ENCODE data around the gene RSRC1. TPM values are rescaled to one million over a fixed set of nuclear protein-coding genes. Genes with fewer than 3 reads are reported as not detected.

Gene RSRC1
- total RNA-seq, 1 experiment from 2014 or later: 37.9 TPM

GRCh38 chr3:158217992-158218391 lies 108.1 kb downstream of the RSRC1 start:
- Histone ChIP-seq H3K27ac (ENCODE audit: insufficient read length, low read depth, low read length) (no peak overlapping the region), H3K23me2 (ENCODE audit: insufficient read length, low read depth, low read length, poor library complexity, severe bottlenecking) (no peaks in the 10 kb centered on the region), H4K8ac (replicated peaks; ENCODE audit: insufficient read length, low read depth, low read length) (no peak overlapping the region), H2BK12ac (ENCODE audit: insufficient read length, low read depth, low read length) (no peak overlapping the region), H3K23ac (ENCODE audit: insufficient read length, low read depth, low read length) (no peak overlapping the region), H3K4me1 (ENCODE audit: insufficient read depth, low read length) (no peaks in the 10 kb centered on the region), H3K79me2 (ENCODE audit: insufficient read depth, low read length) (no peaks in the 10 kb centered on the region; the same call in 1 of the 2 replicates), H3K9me3 (ENCODE audit: control insufficient read depth, low read depth, low read length) (no peaks in the 10 kb centered on the region), H2AK5ac (ENCODE audit: insufficient read length, low read length) (no peak overlapping the region), H3K27me3 (ENCODE audit: insufficient read depth, low read length) (no peaks in the 10 kb centered on the region; the same call in 1 of the 2 replicates), H3K4ac (ENCODE audit: low read depth, low read length) (no peak overlapping the region), H4K20me1 (ENCODE audit: control insufficient read depth, insufficient read depth, insufficient read length) (no peaks in the 10 kb centered on the region), H4K5ac (ENCODE audit: insufficient read length, low read depth, low read length) (no peak overlapping the region), H3K18ac (ENCODE audit: insufficient read length, low read depth, low read length) (no peak overlapping the region), H2BK120ac (ENCODE audit: low read depth, low read length, poor library complexity, severe bottlenecking) (no peak overlapping the region), H3T11ph (ENCODE audit: low read length) (no peak overlapping the region), H3K79me1 (ENCODE audit: insufficient read depth, low read depth, low read length, poor library complexity, severe bottlenecking) (no peaks in the 10 kb centered on the region), H2BK20ac (ENCODE audit: low read depth, low read length, poor library complexity, severe bottlenecking) (no peak overlapping the region), H3K9ac (ENCODE audit: extremely low read depth, insufficient read length, low read length) (no peak overlapping the region), H3K56ac (ENCODE audit: insufficient read length, low read depth, low read length) (no peak overlapping the region), H2AFZ (ENCODE audit: low read length) (no peak overlapping the region), H3K4me2 (ENCODE audit: insufficient read depth, insufficient read length, low read length) (no peak overlapping the region), H2BK15ac (ENCODE audit: low read depth, low read length) (no peak overlapping the region), H2BK5ac (ENCODE audit: insufficient read length, low read length) (no peak overlapping the region), H3K14ac (ENCODE audit: insufficient read depth, low read length) (no peak overlapping the region), H4K91ac (ENCODE audit: insufficient read length, low read depth, low read length) (no peak overlapping the region)
- H3K9me3 Mint-ChIP-seq: no peaks in the 10 kb centered on the region
- no peak overlapping the region for H3K27ac Mint-ChIP-seq
- peaks cover 0 to 2% of the 10 kb centered on the region in 2 experiments; a peak in 1 of 4 replicates for H3K4me1 Mint-ChIP-seq
- no peaks in the 10 kb centered on the region for H3K27me3 Mint-ChIP-seq (ENCODE audit: low read depth)
- no peak for DNase-seq
- no CpG with 5 or more reads among the region's 3 CpGs for WGBS (ENCODE audit: extremely low coverage, insufficient read length, low lambda C conversion rate)
- TF ChIP-seq, protein P1, sequence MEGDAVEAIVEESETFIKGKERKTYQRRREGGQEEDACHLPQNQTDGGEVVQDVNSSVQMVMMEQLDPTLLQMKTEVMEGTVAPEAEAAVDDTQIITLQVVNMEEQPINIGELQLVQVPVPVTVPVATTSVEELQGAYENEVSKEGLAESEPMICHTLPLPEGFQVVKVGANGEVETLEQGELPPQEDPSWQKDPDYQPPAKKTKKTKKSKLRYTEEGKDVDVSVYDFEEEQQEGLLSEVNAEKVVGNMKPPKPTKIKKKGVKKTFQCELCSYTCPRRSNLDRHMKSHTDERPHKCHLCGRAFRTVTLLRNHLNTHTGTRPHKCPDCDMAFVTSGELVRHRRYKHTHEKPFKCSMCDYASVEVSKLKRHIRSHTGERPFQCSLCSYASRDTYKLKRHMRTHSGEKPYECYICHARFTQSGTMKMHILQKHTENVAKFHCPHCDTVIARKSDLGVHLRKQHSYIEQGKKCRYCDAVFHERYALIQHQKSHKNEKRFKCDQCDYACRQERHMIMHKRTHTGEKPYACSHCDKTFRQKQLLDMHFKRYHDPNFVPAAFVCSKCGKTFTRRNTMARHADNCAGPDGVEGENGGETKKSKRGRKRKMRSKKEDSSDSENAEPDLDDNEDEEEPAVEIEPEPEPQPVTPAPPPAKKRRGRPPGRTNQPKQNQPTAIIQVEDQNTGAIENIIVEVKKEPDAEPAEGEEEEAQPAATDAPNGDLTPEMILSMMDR (conservative IDR thresholded peaks at IDR 0.05): no peak
- no peak overlapping the region for H3K4me3 Mint-ChIP-seq
- no peaks in the 10 kb centered on the region for H3K36me3 Mint-ChIP-seq (ENCODE audit: insufficient read depth in 1 of 3, low read depth in 3 of 3)
